ELF-1 (cell line): Measurements from ENCODE around the gene MEX3A.
"Not testable (repeated sequence)": the region's sequence is repeated elsewhere in the genome, so short reads cannot be mapped to it uniquely, and the experiment has no call there.

Experiments used
- DNase-seq: peaks from one replicate; pipeline ENCODE4 v3.0.0-alpha.2; 2016; ENCODE audit warnings: low read depth, low spot score

Gene MEX3A

GRCh38 chr1:156078728-156079127 is 3.5 kb downstream of the MEX3A start:
- DNase-seq: no peak

GRCh38 chr1:156077430-156077760 is 4.9 kb downstream of the MEX3A start:
- peak; percentile 66 for DNase-seq

DNA sequence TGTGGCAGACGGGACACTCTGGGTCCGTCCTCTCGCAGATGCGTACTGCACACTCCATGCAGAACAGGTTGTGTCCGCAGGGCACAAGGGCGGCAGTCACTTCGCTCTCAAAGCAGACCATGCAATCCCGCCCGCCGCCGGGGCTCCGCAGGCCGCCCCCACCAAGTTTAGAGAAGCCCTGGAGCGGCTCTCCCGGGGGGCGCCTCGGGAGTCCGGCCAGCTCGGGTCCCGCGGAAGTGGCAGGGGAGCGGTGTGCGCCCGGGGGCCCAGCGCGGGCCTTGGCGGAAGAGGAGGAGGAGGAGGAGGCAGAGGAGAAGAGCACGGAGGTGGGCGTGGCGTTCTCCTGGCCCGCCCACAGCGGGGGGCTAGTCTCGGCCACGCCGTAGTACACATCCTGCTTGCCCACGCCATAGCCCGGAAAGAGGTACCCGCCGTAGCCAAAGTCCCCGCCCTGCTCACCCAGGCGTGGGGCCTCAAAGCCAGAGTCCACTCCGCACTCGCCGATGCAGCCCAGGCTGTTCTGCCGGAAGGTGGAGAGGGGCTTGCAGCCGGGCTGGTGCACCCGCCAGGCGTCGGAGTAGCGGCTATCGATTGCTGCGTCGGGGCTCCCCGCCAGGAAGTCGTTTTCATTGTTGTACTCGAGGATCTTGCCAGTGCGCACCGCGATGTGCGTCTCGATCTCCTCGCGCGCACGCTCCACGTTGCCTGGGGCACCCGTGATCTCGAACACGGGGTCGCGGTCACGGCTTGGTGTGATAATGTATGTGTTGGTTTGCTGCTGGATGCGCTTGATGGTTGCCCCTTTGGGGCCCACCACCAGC is 5.4 kb downstream of the MEX3A start:
- peak; percentile 92 for DNase-seq

GRCh38 chr1:156075775-156076204 is 6.5 kb downstream of the MEX3A start:
- DNase-seq: peak; percentile 16

GRCh38 chr1:156075162-156075561 is 7.1 kb downstream of the MEX3A start:
- no peak for DNase-seq

GRCh38 chr1:156074661-156075060 is 7.6 kb downstream of the MEX3A start:
- DNase-seq: peak; percentile 35

GRCh38 chr1:156073740-156074139 is 8.5 kb downstream of the MEX3A start:
- peak; percentile 82 for DNase-seq

- DNase-seq: no peak
Observed at GRCh38 chr1:156073110-156073687, 9.1 kb downstream of the MEX3A start.

DNA sequence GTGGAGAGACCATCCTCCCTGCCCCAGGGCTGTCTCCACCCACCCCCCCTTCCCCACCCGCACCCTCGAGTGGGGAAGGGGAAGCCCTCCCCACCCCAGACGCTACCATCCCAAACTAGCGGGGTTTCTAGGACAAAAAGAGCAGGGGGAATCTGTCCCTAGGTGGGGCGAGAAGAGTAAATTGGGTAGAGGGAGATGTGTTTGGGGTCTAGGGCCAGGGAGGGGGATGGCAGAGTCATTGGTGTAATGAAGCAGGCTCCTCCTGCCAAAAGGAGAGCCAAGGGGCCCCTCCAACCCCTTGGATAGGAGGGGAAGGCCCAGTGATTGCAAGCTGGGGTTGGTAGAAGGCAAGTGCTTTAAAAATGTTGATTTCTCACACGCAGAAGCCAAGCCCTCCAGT is 10.0 kb downstream of the MEX3A start:
- DNase-seq: no peak

DNA sequence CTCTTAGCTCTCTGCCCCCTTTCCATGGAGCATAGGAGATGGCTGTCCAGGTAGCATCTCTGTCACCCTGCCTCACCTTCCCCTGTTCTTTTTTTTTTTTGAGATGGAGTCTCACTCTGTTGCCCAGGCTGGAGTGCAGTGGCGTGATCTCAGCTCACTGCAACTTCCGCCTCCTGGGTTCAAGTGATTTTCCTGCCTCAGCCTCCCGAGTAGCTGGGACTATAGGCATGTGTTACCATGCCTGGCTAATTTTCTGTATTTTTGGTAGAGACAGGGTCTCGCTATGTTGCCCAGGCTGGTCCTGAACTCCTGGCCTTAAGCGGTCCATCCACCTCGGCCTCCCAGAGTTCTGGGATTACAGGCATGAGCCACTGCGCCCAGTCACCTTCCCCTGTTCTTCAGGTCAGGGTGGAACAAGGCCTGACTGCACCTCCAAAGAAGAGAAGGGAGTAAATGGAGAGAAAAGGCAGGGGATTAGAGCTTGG is 10.9 kb downstream of the MEX3A start:
- DNase-seq: not testable (repeated sequence)

- DNase-seq: no peak
Observed at GRCh38 chr1:156070548-156070947, 11.7 kb downstream of the MEX3A start.

GRCh38 chr1:156069490-156070455 is 12.5 kb downstream of the MEX3A start:
- no peak for DNase-seq

DNA sequence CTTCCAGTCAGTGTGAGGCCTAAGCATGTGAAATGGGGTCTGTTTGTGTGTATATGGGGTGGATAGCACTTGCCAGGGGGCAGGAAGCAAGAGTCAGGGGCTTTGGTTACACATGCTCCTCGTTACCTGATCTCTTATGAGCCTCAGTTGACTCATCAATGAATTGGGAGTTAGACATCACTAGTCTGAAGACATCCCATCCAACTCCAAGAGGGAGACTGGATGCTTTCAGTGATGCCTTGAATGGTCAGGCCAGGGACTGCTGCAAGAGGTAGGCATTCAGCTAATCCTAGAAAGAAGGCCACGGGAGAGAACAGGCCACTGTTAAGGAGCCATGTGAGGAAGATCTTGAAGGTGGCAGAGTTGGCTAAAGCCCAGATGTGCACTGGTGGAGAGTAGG is 15.0 kb downstream of the MEX3A start:
- DNase-seq: no peak

GRCh38 chr1:156065871-156066270 is 16.4 kb downstream of the MEX3A start:
- no peak for DNase-seq

DNA sequence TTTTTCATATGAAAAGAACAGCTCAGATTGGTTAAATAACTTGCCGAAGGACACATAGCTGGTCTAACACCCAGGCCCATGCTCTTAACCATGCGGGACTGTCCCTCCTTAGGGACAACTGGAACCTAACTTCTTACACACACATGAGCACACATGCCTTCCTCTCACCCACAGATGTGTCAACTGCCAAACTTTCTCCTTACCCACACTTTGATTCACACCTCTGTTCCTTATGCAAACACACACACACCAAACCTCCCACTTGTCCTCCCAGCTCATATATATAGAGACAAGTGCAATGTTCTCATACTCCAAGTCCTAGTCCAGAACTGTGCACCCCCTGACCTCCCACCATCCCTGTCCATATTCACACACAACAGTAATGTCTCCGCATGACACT is 17.1 kb downstream of the MEX3A start:
- DNase-seq: no peak

GRCh38 chr1:156064615-156065014 is 17.6 kb downstream of the MEX3A start:
- DNase-seq: no peak

- no peak for DNase-seq
Observed at GRCh38 chr1:156063997-156064285, 18.3 kb downstream of the MEX3A start.

- DNase-seq: peak; percentile 53
Observed at GRCh38 chr1:156062189-156062588, 20.1 kb downstream of the MEX3A start.

GRCh38 chr1:156060937-156061636 is 21.2 kb downstream of the MEX3A start, which contains the start of gene RAB25:
TSS of gene RAB25 (plus strand) at chr1:156061160. CDS start at chr1:156061401, 241 bp downstream.
- DNase-seq: peak; percentile 94

GRCh38 chr1:156056326-156056849 is 25.9 kb downstream of the MEX3A start:
- no peak for DNase-seq
